Endothelial cell of umbilical vein (primary cell): ENCODE results near the gene PLA2R1. TPM values are rescaled to one million over a fixed set of nuclear protein-coding genes. Genes with fewer than 3 reads are reported as not detected.

ENCODE experiments used
- BruUV-seq: library from RNA; stranded (reverse); fragments of 400-500 nt; replicated peaks from 2 replicates; lab custom pipeline; 2021; lab: Mats Ljungman, UMichigan
- CTCF ChIA-PET: fragments of 300-600, 350-600 bp; sonication (Branson Sonifier 250); formaldehyde crosslinking; loops from one replicate; lab custom pipeline; 2021; ENCODE audit warnings: antibody characterized with exemption, inconsistent platforms; lab: Charles Lee
- POLR2A ChIA-PET: fragments of 300-600, 350-600 bp; sonication (Branson Sonifier 250); formaldehyde crosslinking; loops from one replicate; lab custom pipeline; 2021; ENCODE audit warnings: antibody characterized with exemption, inconsistent platforms; lab: Charles Lee
- DNase-seq: peaks from one replicate; pipeline ENCODE4 v3.0.0-alpha.2; 2011; ENCODE audit warnings: low read depth, low spot score
- FAIRE-seq: peaks from 2 replicates; lab custom pipeline; 2011; peaks lifted over from hg19 to GRCh38; lab: Jason Lieb, UNC
- H2AFZ ChIP-seq: 2 replicates; pipeline ENCODE4 v1.6.0; 2012; ENCODE audit warnings: low read depth, low read length, control low read depth, inconsistent platforms
- H3K27ac ChIP-seq: 2 replicates; pipeline ENCODE4 v1.5.1; 2011; ENCODE audit warnings: low read depth, mild to moderate bottlenecking, control low read depth, low read length, moderate library complexity; ENCODE audit not compliant: insufficient read depth
- H3K27me3 ChIP-seq, 2 experiments: 2 replicates each; pipeline versions ENCODE4 v1.6.0 to v1.6.1; 2011; ENCODE audit warnings: low read length in 2 of 2, mixed read lengths in 1 of 2; ENCODE audit not compliant: control insufficient read depth in 2 of 2, insufficient read depth in 2 of 2
- H3K36me3 ChIP-seq, 2 experiments: 2 replicates in 1 of 2; 3 replicates in 1 of 2; pipeline ENCODE4 v1.5.1; 2011; ENCODE audit warnings: low read length in 2 of 2, mild to moderate bottlenecking in 1 of 2, moderate library complexity in 1 of 2; ENCODE audit not compliant: control insufficient read depth in 2 of 2, insufficient read depth in 2 of 2; ENCODE audit errors: extremely low read depth in 1 of 2
- H3K4me1 ChIP-seq: 3 replicates; pipeline ENCODE4 v1.5.1; 2011; ENCODE audit warnings: mild to moderate bottlenecking, low read length; ENCODE audit not compliant: control insufficient read depth, insufficient read depth; ENCODE audit errors: extremely low read depth
- H3K4me2 ChIP-seq: 2 replicates; pipeline ENCODE4 v1.6.1; 2011; ENCODE audit warnings: low read length, control low read depth, mixed read lengths; ENCODE audit not compliant: insufficient read depth
- H3K4me3 ChIP-seq, 3 experiments: fragments of 200-600 bp in 1 of 3; sonication (generic), shearing (Covaris generic) in 1 of 3; replicated peaks in 1 of 3; 2 replicates each; pipeline ENCODE4 v1.5.1; 2011 to 2016; ENCODE audit warnings: control low read depth in 3 of 3, low read length in 3 of 3, mild to moderate bottlenecking in 2 of 3, inconsistent platforms in 1 of 3, low read depth in 1 of 3, moderate library complexity in 1 of 3; ENCODE audit not compliant: insufficient read depth in 1 of 3
- H3K79me2 ChIP-seq: 2 replicates; pipeline ENCODE4 v1.6.0; 2012; ENCODE audit warnings: low read length, inconsistent platforms; ENCODE audit not compliant: control insufficient read depth, insufficient read depth
- H3K9ac ChIP-seq: replicated peaks from 2 replicates; pipeline ENCODE3; 2011; ENCODE audit warnings: low read length, control low read depth; ENCODE audit not compliant: insufficient read depth; ENCODE audit errors: extremely low read depth
- H3K9me1 ChIP-seq: replicated peaks from 3 replicates; pipeline ENCODE4 v1.6.0; 2011; ENCODE audit warnings: mild to moderate bottlenecking, low read length; ENCODE audit not compliant: control insufficient read depth, insufficient read depth; ENCODE audit errors: extremely low read depth
- H3K9me3 ChIP-seq: replicated peaks from 2 replicates; pipeline ENCODE4 v1.5.1; 2012; ENCODE audit warnings: low read length, inconsistent platforms; ENCODE audit not compliant: control insufficient read depth, insufficient read depth
- H4K20me1 ChIP-seq: replicated peaks from 2 replicates; pipeline ENCODE3; 2011; ENCODE audit warnings: mild to moderate bottlenecking, low read length; ENCODE audit not compliant: control insufficient read depth, insufficient read depth; ENCODE audit errors: extremely low read depth
- EZH2 ChIP-seq: IDR thresholded peaks from 2 replicates; pipeline ENCODE4 v1.6.1; 2012; ENCODE audit warnings: borderline replicate concordance, low read depth, mild to moderate bottlenecking, moderate library complexity, low read length, inconsistent platforms; ENCODE audit not compliant: severe bottlenecking
- FOS ChIP-seq: IDR thresholded peaks from 2 replicates; pipeline ENCODE4 v1.6.1; 2011; ENCODE audit warnings: mild to moderate bottlenecking, low read length, moderate library complexity, borderline replicate concordance; ENCODE audit not compliant: insufficient read depth
- GATA2 ChIP-seq: IDR thresholded peaks from 2 replicates; pipeline ENCODE4 v1.7.0; 2011; ENCODE audit warnings: low read depth, mild to moderate bottlenecking, moderate library complexity, mixed read lengths, low read length; ENCODE audit not compliant: insufficient read length, insufficient read depth
- JUN ChIP-seq: IDR thresholded peaks from 2 replicates; pipeline ENCODE4 v1.6.1; 2011; ENCODE audit warnings: borderline replicate concordance, low read depth; ENCODE audit not compliant: insufficient read length, insufficient read depth
- MYC ChIP-seq: IDR thresholded peaks from one replicate; pipeline ENCODE4 v1.6.1; 2011; ENCODE audit warnings: mild to moderate bottlenecking, low read depth, low read length
- POLR2A ChIP-seq: IDR thresholded peaks from 2 replicates; pipeline ENCODE4 v1.6.1; 2012; ENCODE audit warnings: low read depth, mild to moderate bottlenecking, control low read depth, low read length
- POLR2AphosphoS5 ChIP-seq: IDR thresholded peaks from 2 replicates; pipeline ENCODE4 v1.6.1; 2012; ENCODE audit warnings: low read depth, mild to moderate bottlenecking, control low read depth, low read length, moderate library complexity; ENCODE audit not compliant: insufficient read depth
- dilution Hi-C: fragments of 300-500 bp; cut with MboI; formaldehyde crosslinking; loops from one replicate; pipeline ENCODE4 v1.15.0; 2019; ENCODE audit warnings: low sequenced_read_pairs; ENCODE audit not compliant: extremely low pct_ligation_motif_present
- intact Hi-C: fragments of 100-400 bp; cut with micrococcal nuclease; formaldehyde crosslinking; loops from one replicate; pipeline ENCODE4 v1.10.0; 2022
- polyA plus RNA-seq, 4 experiments: library from polyadenylated mRNA; depleted of rRNA in 3 of 4; stranded (reverse) in 3 of 4; unstranded in 1 of 4; fragments of >200 nt; gene quantifications; 2 replicates each; pipeline versions ENCODE4 v1.2.1 to v1.2.3, GENCODE V29; 2011 to 2012; ENCODE audit warnings: missing spikeins in 1 of 4
- total RNA-seq: library from RNA; stranded (reverse); gene quantifications from 2 replicates; pipeline ENCODE4 v1.2.3, GENCODE V29; 2021
- TF ChIP-seq, protein P1 (sequence below), 2 donors: IDR thresholded peaks; 1 replicate in 1 of 2; 2 replicates in 1 of 2; pipeline ENCODE4 v1.5.1; 2011; ENCODE audit warnings: low read length in 2 of 2, mild to moderate bottlenecking in 2 of 2, moderate library complexity in 2 of 2, control low read depth in 1 of 2, inconsistent platforms in 1 of 2, low read depth in 1 of 2; ENCODE audit not compliant: insufficient read depth in 1 of 2; ENCODE audit errors: extremely low read depth in 1 of 2
- TF ChIP-seq, protein P2 (sequence below): IDR thresholded peaks from 2 replicates; pipeline ENCODE4 v1.6.1; 2011; ENCODE audit not compliant: insufficient read depth, insufficient read length

The PLA2R1 gene
- total and polyA plus RNA-seq, 2 donors (not counting 3 experiments of a cell fraction or from before 2014, with no cell fraction given): 6.9 to 14.4 TPM

DNA sequence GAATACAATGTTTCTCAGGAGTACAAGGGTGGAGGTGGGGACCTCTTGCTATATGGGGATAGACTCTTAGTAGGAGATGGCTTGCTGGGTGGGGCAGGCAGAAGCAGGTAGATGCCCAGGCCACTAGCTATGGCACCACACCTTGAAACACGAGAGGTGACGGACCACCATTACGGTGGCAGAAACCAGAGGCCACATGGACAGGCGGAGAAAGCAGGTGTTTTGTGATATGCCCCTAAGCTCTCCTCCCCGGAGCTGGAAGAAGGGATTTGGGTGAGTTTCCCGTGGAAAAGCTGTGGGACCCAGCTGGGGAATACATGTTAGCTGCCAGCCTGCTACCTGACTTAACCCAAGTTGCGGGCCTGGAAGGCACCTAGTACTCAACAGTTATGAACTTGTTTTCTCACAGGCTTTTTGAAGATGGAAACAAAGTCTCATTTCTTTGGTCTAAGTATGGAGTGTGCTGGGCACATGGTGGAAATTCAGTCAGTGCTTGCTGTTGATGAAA is 16.7 kb downstream of the PLA2R1 start:
- Histone ChIP-seq H3K27ac (no peak overlapping the region), H3K4me2 (no peak overlapping the region), H3K9me3 (no peaks in the 10 kb centered on the region), H3K9me1 (no peaks in the 10 kb centered on the region), H3K4me3 (no peak overlapping the region), H3K27me3 (no peaks in the 10 kb centered on the region), H2AFZ (no peak overlapping the region), H4K20me1 (no peaks in the 10 kb centered on the region), H3K4me1 (peaks cover 18% of the 10 kb centered on the region), H3K36me3 (peaks cover 0 to 2% of the 10 kb centered on the region in 2 experiments), H3K9ac (no peak overlapping the region), H3K79me2 (peaks cover 10% of the 10 kb centered on the region)
- POLR2A ChIA-PET: no interaction called here
- FAIRE-seq: no peak
- CTCF ChIA-PET: no interaction called here
- intact Hi-C loops (no loop called here), dilution Hi-C loops (no loop called here)
- BruUV-seq: no TSS peak
- DNase-seq: no peak
- TF ChIP-seq, protein P1, sequence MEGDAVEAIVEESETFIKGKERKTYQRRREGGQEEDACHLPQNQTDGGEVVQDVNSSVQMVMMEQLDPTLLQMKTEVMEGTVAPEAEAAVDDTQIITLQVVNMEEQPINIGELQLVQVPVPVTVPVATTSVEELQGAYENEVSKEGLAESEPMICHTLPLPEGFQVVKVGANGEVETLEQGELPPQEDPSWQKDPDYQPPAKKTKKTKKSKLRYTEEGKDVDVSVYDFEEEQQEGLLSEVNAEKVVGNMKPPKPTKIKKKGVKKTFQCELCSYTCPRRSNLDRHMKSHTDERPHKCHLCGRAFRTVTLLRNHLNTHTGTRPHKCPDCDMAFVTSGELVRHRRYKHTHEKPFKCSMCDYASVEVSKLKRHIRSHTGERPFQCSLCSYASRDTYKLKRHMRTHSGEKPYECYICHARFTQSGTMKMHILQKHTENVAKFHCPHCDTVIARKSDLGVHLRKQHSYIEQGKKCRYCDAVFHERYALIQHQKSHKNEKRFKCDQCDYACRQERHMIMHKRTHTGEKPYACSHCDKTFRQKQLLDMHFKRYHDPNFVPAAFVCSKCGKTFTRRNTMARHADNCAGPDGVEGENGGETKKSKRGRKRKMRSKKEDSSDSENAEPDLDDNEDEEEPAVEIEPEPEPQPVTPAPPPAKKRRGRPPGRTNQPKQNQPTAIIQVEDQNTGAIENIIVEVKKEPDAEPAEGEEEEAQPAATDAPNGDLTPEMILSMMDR (IDR thresholded peaks at IDR 0.05; ENCODE audit: extremely low read depth in 1 of 2, insufficient read depth in 1 of 2, low read depth in 1 of 2, low read length in 2 of 2): no peak
- TF ChIP-seq JUN (no peak), MYC (no peak)

DNA sequence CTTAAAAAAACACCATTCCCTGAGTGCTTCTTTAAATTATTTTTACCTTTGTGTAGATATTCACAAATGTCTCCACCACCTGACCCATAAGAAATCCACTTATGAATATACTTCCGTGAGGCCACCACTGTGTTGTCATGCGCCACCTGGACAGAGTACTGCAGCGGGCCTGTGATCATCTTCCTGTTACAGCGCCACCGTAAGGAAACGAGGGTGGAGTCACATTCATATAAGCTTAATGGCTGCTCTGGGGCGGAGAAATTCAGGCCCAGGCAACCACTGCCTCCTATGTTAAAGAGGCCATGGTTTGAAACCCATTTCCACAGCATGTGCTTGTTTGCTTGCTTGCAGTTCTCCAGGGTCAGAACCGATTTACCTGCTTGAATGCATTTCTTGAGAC is 17.7 kb downstream of the PLA2R1 start:
- TF ChIP-seq MYC (no peak), EZH2 (no peak), FOS (no peak), POLR2A (no peak), GATA2 (no peak), POLR2AphosphoS5 (no peak), JUN (no peak)
- TF ChIP-seq, protein P2, sequence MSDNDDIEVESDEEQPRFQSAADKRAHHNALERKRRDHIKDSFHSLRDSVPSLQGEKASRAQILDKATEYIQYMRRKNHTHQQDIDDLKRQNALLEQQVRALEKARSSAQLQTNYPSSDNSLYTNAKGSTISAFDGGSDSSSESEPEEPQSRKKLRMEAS: no peak
- TF ChIP-seq, protein P1 (IDR thresholded peaks at IDR 0.05; ENCODE audit: extremely low read depth in 1 of 2, insufficient read depth in 1 of 2, low read depth in 1 of 2, low read length in 2 of 2): no peak
- H3K9ac ChIP-seq: no peak overlapping the region
- H3K79me2 ChIP-seq: peaks cover 3% of the 10 kb centered on the region
- no peak for FAIRE-seq
- no peak overlapping the region for H3K4me2 ChIP-seq
- ChIA-PET CTCF (no interaction called here), POLR2A (no interaction called here)
- H3K4me1 ChIP-seq: peaks cover 29% of the 10 kb centered on the region
- H3K9me3 ChIP-seq: no peaks in the 10 kb centered on the region
- DNase-seq: no peak
- H3K4me3 ChIP-seq: no peak overlapping the region
- no TSS peak for BruUV-seq
- H3K36me3 ChIP-seq: peaks cover 0 to 2% of the 10 kb centered on the region in 2 experiments
- dilution Hi-C loops (no loop called here), intact Hi-C loops (no loop called here)
- H3K27me3 ChIP-seq: no peaks in the 10 kb centered on the region
- no peak overlapping the region for H2AFZ ChIP-seq
- H3K27ac ChIP-seq: no peak overlapping the region
- H4K20me1 ChIP-seq: no peaks in the 10 kb centered on the region
- H3K9me1 ChIP-seq: no peaks in the 10 kb centered on the region
